ENCODE data around the gene F2R.
"Not testable (repeated sequence)": the region's sequence is repeated elsewhere in the genome, so short reads cannot be mapped to it uniquely, and the experiment has no call there.

Gene F2R

GRCh38 chr5:76720988-76721569 is 5.2 kb downstream of the F2R start:
- ATAC-seq (replicated peaks), result peak; percentile 99
- H3K9me3 Mint-ChIP-seq, result no peaks in the 10 kb centered on the region
- H3K36me3 Mint-ChIP-seq, result no peaks in the 10 kb centered on the region
- peaks cover 10 to 19% of the 10 kb centered on the region in 2 donors for H3K4me1 Mint-ChIP-seq
- H3K27ac Mint-ChIP-seq, result no peak overlapping the region
- peaks cover 31 to 33% of the 10 kb centered on the region in 2 donors for H3K27me3 Mint-ChIP-seq
- H3K4me3 Mint-ChIP-seq, result peak overlapping the region; percentile 1 to 18
- DNase-seq, result no peak

- peaks cover under 1 to 2% of the 10 kb centered on the region in 2 donors for H3K9me3 Mint-ChIP-seq
- peaks cover 9 to 12% of the 10 kb centered on the region in 2 donors for H3K27me3 Mint-ChIP-seq
These were observed 7.3 kb downstream of the F2R start for GRCh38 chr5:76723266-76723665.

GRCh38 chr5:76723906-76724305 is 8.0 kb downstream of the F2R start:
- H3K27ac Mint-ChIP-seq, result no peak overlapping the region
- no peak for ATAC-seq (replicated peaks)
- no peak overlapping the region for H3K4me3 Mint-ChIP-seq
- H3K27me3 Mint-ChIP-seq, result peaks cover 3 to 6% of the 10 kb centered on the region in 2 donors
- DNase-seq, result no peak
- H3K36me3 Mint-ChIP-seq, result no peaks in the 10 kb centered on the region
- H3K4me1 Mint-ChIP-seq, result peaks cover 4 to 10% of the 10 kb centered on the region in 2 donors
- peaks cover 2 to 3% of the 10 kb centered on the region in 2 donors for H3K9me3 Mint-ChIP-seq

More at GRCh38 chr5:76723266-76723665, 7.3 kb downstream of the F2R start:
- Mint-ChIP-seq H3K27ac (no peak overlapping the region), H3K4me3 (no peak overlapping the region), H3K36me3 (no peaks in the 10 kb centered on the region), H3K4me1 (peaks cover 4 to 10% of the 10 kb centered on the region in 2 donors)
- no peak for DNase-seq
- ATAC-seq (replicated peaks), result no peak

- Mint-ChIP-seq H3K27me3 (peaks cover 0 to 4% of the 10 kb centered on the region in 2 donors), H3K9me3 (peaks cover 2 to 12% of the 10 kb centered on the region in 2 donors)
- ATAC-seq (replicated peaks), result no peak
These were observed 8.9 kb downstream of the F2R start for GRCh38 chr5:76724871-76725270.

GRCh38 chr5:76728965-76729364 is 13.0 kb downstream of the F2R start:
- Mint-ChIP-seq H3K9me3 (peaks cover 10 to 20% of the 10 kb centered on the region in 2 donors), H3K4me3 (no peak overlapping the region), H3K4me1 (no peaks in the 10 kb centered on the region), H3K36me3 (peaks cover 5 to 8% of the 10 kb centered on the region in 2 donors), H3K27me3 (peaks cover 7 to 13% of the 10 kb centered on the region in 2 donors), H3K27ac (no peak overlapping the region)
- DNase-seq (no peak), ATAC-seq (replicated peaks) (no peak)

More at GRCh38 chr5:76724871-76725270, 8.9 kb downstream of the F2R start:
- H3K4me1 Mint-ChIP-seq, result peaks cover 4 to 10% of the 10 kb centered on the region in 2 donors
- no peak for DNase-seq
- no peak overlapping the region for H3K4me3 Mint-ChIP-seq
- no peak overlapping the region for H3K27ac Mint-ChIP-seq
- peaks cover 0 to 3% of the 10 kb centered on the region in 2 donors for H3K36me3 Mint-ChIP-seq

- ATAC-seq (replicated peaks) (no peak), DNase-seq (no peak)
- Mint-ChIP-seq H3K36me3 (peaks cover 5 to 8% of the 10 kb centered on the region in 2 donors), H3K27me3 (peaks cover 7 to 13% of the 10 kb centered on the region in 2 donors), H3K4me1 (no peaks in the 10 kb centered on the region), H3K9me3 (peaks cover 10 to 20% of the 10 kb centered on the region in 2 donors), H3K4me3 (no peak overlapping the region), H3K27ac (no peak overlapping the region)
These were observed 13.7 kb downstream of the F2R start for GRCh38 chr5:76729373-76730290.

GRCh38 chr5:76732405-76733048 is 16.6 kb downstream of the F2R start:
- Mint-ChIP-seq H3K9me3 (peaks cover 10 to 20% of the 10 kb centered on the region in 2 donors), H3K4me3 (no peak overlapping the region), H3K27me3 (peaks cover 7 to 13% of the 10 kb centered on the region in 2 donors), H3K27ac (no peak overlapping the region), H3K4me1 (peaks cover 4 to 6% of the 10 kb centered on the region in 2 donors), H3K36me3 (peaks cover 5 to 8% of the 10 kb centered on the region in 2 donors)
- ATAC-seq (replicated peaks) (no peak), DNase-seq (no peak)

- peaks cover 10 to 20% of the 10 kb centered on the region in 2 donors for H3K9me3 Mint-ChIP-seq
- H3K4me3 Mint-ChIP-seq, result no peak overlapping the region
- DNase-seq (no peak), ATAC-seq (replicated peaks) (peak in 1 of 2 donors; percentile 27)
- H3K4me1 Mint-ChIP-seq, result peaks cover 4 to 6% of the 10 kb centered on the region in 2 donors
- peaks cover 7 to 13% of the 10 kb centered on the region in 2 donors for H3K27me3 Mint-ChIP-seq
- H3K36me3 Mint-ChIP-seq, result peaks cover 5 to 8% of the 10 kb centered on the region in 2 donors
- H3K27ac Mint-ChIP-seq, result no peak overlapping the region
These were observed 17.1 kb downstream of the F2R start for GRCh38 chr5:76733049-76733417.

GRCh38 chr5:76735762-76736545 is 20.0 kb downstream of the F2R start:
- no peak overlapping the region for H3K27ac Mint-ChIP-seq
- peaks cover 10 to 18% of the 10 kb centered on the region in 2 donors for H3K4me1 Mint-ChIP-seq

GRCh38 chr5:76736679-76737556 is 21.0 kb downstream of the F2R start:
- no peak for DNase-seq
- Mint-ChIP-seq H3K4me3 (no peak overlapping the region), H3K27ac (no peak overlapping the region)

More at GRCh38 chr5:76735762-76736545, 20.0 kb downstream of the F2R start:
- Mint-ChIP-seq H3K27me3 (peaks cover 8 to 11% of the 10 kb centered on the region in 2 donors), H3K9me3 (no peaks in the 10 kb centered on the region), H3K4me3 (no peak overlapping the region), H3K36me3 (no peaks in the 10 kb centered on the region)
- DNase-seq (no peak), ATAC-seq (replicated peaks) (no peak)

GRCh38 chr5:76737846-76738245 is 21.9 kb downstream of the F2R start:
- H3K36me3 Mint-ChIP-seq, result no peaks in the 10 kb centered on the region
- ATAC-seq (replicated peaks) (no peak), DNase-seq (no peak)
- peaks cover 10 to 18% of the 10 kb centered on the region in 2 donors for H3K4me1 Mint-ChIP-seq
- H3K27ac Mint-ChIP-seq, result no peak overlapping the region
- no peak overlapping the region for H3K4me3 Mint-ChIP-seq
- no peaks in the 10 kb centered on the region for H3K9me3 Mint-ChIP-seq
- H3K27me3 Mint-ChIP-seq, result peaks cover 4 to 8% of the 10 kb centered on the region in 2 donors

More at GRCh38 chr5:76736679-76737556, 21.0 kb downstream of the F2R start:
- no peaks in the 10 kb centered on the region for H3K9me3 Mint-ChIP-seq
- H3K27me3 Mint-ChIP-seq, result peaks cover 8 to 11% of the 10 kb centered on the region in 2 donors
- H3K4me1 Mint-ChIP-seq, result peaks cover 10 to 18% of the 10 kb centered on the region in 2 donors
- peak; percentile 28 to 41 for ATAC-seq (replicated peaks)
- H3K36me3 Mint-ChIP-seq, result no peaks in the 10 kb centered on the region

- not testable (repeated sequence) for H3K27me3 Mint-ChIP-seq; DNase-seq; H3K27ac Mint-ChIP-seq; ATAC-seq (replicated peaks); H3K9me3 Mint-ChIP-seq; H3K36me3 Mint-ChIP-seq; H3K4me3 Mint-ChIP-seq
- H3K4me1 Mint-ChIP-seq, result peaks cover 10 to 18% of the 10 kb centered on the region in 2 donors
These were observed 25.6 kb downstream of the F2R start for GRCh38 chr5:76741506-76741905.

GRCh38 chr5:76742583-76742982 is 26.7 kb downstream of the F2R start:
- H3K4me1 Mint-ChIP-seq, result peaks cover 6 to 13% of the 10 kb centered on the region in 2 donors
- H3K9me3 Mint-ChIP-seq, result no peaks in the 10 kb centered on the region
- H3K36me3 Mint-ChIP-seq, result no peaks in the 10 kb centered on the region
- no peak for DNase-seq
- no peak overlapping the region for H3K4me3 Mint-ChIP-seq
- ATAC-seq (replicated peaks), result no peak
- peaks cover 0 to 4% of the 10 kb centered on the region in 2 donors for H3K27me3 Mint-ChIP-seq
- no peak overlapping the region for H3K27ac Mint-ChIP-seq

All from stimulated activated naive B cell treated with anti-CD40 and anti-IgM and Interleukin-4, amounts not matched to agents 10 μg/mL and 1 μg/mL and 100 μg/mL, for 72 hours (primary cell).